Activated CD8-positive, alpha-beta memory T cell treated with anti-CD3 and anti-CD28 coated beads, Interleukin-2, amount 10 ng/mL, durations not matched to agents 7 days and 5 days (primary cell): ENCODE results near the gene CYB5A. TPM values are rescaled to one million over a fixed set of nuclear protein-coding genes. Genes with fewer than 3 reads are reported as not detected.
"Not testable (repeated sequence)": the region's sequence is repeated elsewhere in the genome, so short reads cannot be mapped to it uniquely, and the experiment has no call there.

Experiments
- ATAC-seq: fragments of 150-1000 bp; cut with Tn5 transposase; one replicate; pipeline ENCODE4 v1.10.0; 2021; ENCODE audit warnings: moderate library complexity
- CTCF ChIA-PET: fragments of 350-600 bp; sonication (Branson Sonifier 250); formaldehyde crosslinking; loops from one replicate; lab custom pipeline; 2021; ENCODE audit warnings: antibody characterized with exemption; lab: Charles Lee
- DNase-seq: peaks from one replicate; pipeline ENCODE4 v3.0.0-alpha.2; 2020
- H3K27ac Mint-ChIP-seq: one replicate; pipeline ENCODE4 v1.8.0; 2021; ENCODE audit warnings: mild to moderate bottlenecking, mixed read lengths
- H3K27me3 Mint-ChIP-seq: one replicate; pipeline ENCODE4 v1.8.0; 2021; ENCODE audit warnings: mixed read lengths
- H3K36me3 Mint-ChIP-seq: one replicate; pipeline ENCODE4 v1.8.0; 2021; ENCODE audit warnings: mild to moderate bottlenecking, mixed read lengths
- H3K4me1 Mint-ChIP-seq: one replicate; pipeline ENCODE4 v1.8.0; 2021; ENCODE audit warnings: mixed read lengths
- H3K4me3 Mint-ChIP-seq: one replicate; pipeline ENCODE4 v1.8.0; 2021; ENCODE audit warnings: mild to moderate bottlenecking, moderate library complexity, mixed read lengths
- H3K9me3 Mint-ChIP-seq: one replicate; pipeline ENCODE4 v1.8.0; 2022; ENCODE audit warnings: low read depth, mixed read lengths
- total RNA-seq, 2 experiments: library from RNA; stranded (reverse); gene quantifications; one replicate each; pipeline ENCODE4 v1.2.3, GENCODE V29; 2021

The CYB5A gene
- total RNA-seq, 2 experiments from 2014 or later = 27.1 to 35.6 TPM

DNA sequence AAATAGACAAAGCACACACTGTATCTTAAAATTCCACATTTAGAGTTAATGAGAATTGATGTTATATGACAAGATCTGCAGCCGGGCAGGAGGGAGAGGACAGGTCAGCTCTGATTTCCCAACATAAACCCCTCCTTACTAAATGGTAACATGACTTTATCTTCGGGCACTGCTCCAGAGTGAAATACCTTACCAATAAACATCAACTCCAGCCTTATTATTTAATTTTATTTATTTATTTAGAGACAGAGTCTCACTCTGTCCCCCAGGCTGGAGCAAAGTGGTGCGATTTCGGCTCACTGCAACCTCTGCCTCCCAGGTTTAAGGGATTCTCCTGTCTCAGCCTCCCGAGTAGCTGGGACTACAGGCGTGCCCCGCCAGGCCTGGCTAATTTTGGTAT lies 1.7 kb downstream of the CYB5A start:
- CTCF ChIA-PET = interaction anchor here (0.9 kb wide), 1 partner anchor 52 kb away, joined by 3 read pairs; no protein-coding TSS in a partner anchor
- no peaks in the 10 kb centered on the region for H3K9me3 Mint-ChIP-seq

DNA sequence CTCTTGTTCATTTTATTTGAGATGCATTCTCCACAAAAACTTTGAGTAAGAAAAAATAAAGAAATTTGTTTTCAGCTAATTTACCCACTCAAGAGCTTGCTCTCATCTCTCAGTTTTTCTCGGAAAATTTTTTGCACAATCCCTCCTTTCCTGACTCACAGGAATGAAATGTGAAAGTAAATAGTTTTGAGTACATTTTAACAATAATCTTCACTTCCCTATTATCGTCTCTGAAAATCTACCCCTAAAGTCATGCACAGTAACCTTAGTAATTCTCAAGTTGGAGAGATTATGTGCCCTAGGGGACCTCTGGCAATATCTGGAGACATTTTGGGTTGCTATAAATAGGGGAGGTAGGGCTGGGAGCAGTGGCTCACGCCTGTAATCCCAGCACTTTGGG lies 2.6 kb downstream of the CYB5A start:
- ATAC-seq = no peak
- Mint-ChIP-seq H3K9me3 (no peaks in the 10 kb centered on the region), H3K27me3 (no peaks in the 10 kb centered on the region), H3K36me3 (peaks cover 2% of the 10 kb centered on the region), H3K4me1 (peaks cover 11% of the 10 kb centered on the region), H3K27ac (no peak overlapping the region), H3K4me3 (no peak overlapping the region)
- no peak for DNase-seq
- CTCF ChIA-PET = no interaction called here

More for the DNA sequence above, 1.7 kb downstream of the CYB5A start:
- Mint-ChIP-seq H3K27ac (no peak overlapping the region), H3K36me3 (peaks cover 2% of the 10 kb centered on the region), H3K4me3 (no peak overlapping the region), H3K4me1 (peaks cover 11% of the 10 kb centered on the region), H3K27me3 (no peaks in the 10 kb centered on the region)
- DNase-seq = no peak
- no peak for ATAC-seq

DNA sequence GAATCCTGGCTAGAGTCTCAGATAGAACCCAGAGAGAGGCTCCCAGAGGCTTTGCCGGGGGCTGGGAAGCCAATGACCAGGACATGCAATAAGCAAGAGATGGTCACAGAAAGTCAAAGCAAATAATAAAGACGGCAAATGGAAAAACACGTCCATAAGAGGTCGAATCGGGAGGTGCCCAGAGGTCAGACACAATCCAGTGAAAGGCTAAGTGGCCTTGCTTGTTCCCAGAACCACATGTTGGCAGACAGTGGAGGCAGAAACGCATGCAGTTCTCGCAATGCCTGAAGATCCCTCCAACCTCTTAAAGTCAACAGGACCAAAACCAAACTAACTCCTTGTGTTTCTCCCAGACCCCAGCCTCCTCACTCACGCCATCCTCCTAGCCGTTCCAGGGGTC lies 3.0 kb downstream of the CYB5A start:
- no peaks in the 10 kb centered on the region for H3K27me3 Mint-ChIP-seq
- CTCF ChIA-PET = no interaction called here
- H3K36me3 Mint-ChIP-seq = peaks cover 2% of the 10 kb centered on the region
- ATAC-seq = no peak
- no peak overlapping the region for H3K27ac Mint-ChIP-seq
- no peak for DNase-seq
- H3K9me3 Mint-ChIP-seq = no peaks in the 10 kb centered on the region
- H3K4me1 Mint-ChIP-seq = peaks cover 11% of the 10 kb centered on the region
- no peak overlapping the region for H3K4me3 Mint-ChIP-seq

DNA sequence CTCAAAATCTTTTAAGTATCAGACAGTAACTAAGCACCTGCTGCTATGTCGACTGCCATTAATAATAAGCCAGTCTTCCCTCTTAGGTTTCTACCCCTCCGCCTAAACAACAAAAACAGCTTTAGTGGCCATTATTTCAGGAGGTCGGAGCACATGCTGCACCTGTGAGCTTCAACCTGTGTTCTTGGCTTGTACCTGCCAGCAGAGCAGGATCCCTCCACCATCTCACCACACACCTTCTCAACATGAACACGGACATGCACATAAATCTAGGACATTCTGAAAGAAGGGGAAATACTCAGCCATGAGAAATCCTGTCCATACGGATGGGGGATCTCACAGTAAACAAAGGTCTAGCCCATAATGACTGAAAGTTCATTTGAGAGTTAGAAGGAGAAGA lies 3.7 kb downstream of the CYB5A start:
- DNase-seq = no peak
- CTCF ChIA-PET = no interaction called here
- no peak overlapping the region for H3K27ac Mint-ChIP-seq
- H3K9me3 Mint-ChIP-seq = no peaks in the 10 kb centered on the region
- ATAC-seq = no peak
- peaks cover 2% of the 10 kb centered on the region for H3K36me3 Mint-ChIP-seq
- H3K27me3 Mint-ChIP-seq = no peaks in the 10 kb centered on the region
- no peak overlapping the region for H3K4me3 Mint-ChIP-seq
- H3K4me1 Mint-ChIP-seq = peaks cover 13% of the 10 kb centered on the region

DNA sequence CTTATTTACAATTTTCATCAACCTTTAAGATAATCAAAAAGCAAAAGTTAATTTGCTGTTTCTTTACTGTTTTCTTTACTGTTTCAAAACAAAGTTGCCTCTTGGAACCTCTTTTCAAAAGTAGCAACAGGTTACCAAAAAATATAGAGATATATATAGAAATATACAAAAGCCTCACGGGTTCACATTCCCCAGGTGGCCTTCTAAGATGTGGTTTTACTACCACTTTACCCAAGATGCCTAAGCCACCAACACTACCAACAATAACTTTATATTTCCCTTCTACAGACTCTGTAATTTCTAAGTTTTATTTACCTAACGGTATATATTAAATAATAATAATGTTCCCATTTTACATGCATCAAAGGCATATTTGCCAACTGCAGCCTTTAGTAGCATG lies 4.9 kb downstream of the CYB5A start:
- ATAC-seq = no peak
- H3K4me3 Mint-ChIP-seq = no peak overlapping the region
- no peak for DNase-seq
- no peak overlapping the region for H3K27ac Mint-ChIP-seq
- H3K27me3 Mint-ChIP-seq = no peaks in the 10 kb centered on the region
- peaks cover 16% of the 10 kb centered on the region for H3K4me1 Mint-ChIP-seq
- no peaks in the 10 kb centered on the region for H3K9me3 Mint-ChIP-seq
- H3K36me3 Mint-ChIP-seq = peaks cover 2% of the 10 kb centered on the region
- CTCF ChIA-PET = no interaction called here

DNA sequence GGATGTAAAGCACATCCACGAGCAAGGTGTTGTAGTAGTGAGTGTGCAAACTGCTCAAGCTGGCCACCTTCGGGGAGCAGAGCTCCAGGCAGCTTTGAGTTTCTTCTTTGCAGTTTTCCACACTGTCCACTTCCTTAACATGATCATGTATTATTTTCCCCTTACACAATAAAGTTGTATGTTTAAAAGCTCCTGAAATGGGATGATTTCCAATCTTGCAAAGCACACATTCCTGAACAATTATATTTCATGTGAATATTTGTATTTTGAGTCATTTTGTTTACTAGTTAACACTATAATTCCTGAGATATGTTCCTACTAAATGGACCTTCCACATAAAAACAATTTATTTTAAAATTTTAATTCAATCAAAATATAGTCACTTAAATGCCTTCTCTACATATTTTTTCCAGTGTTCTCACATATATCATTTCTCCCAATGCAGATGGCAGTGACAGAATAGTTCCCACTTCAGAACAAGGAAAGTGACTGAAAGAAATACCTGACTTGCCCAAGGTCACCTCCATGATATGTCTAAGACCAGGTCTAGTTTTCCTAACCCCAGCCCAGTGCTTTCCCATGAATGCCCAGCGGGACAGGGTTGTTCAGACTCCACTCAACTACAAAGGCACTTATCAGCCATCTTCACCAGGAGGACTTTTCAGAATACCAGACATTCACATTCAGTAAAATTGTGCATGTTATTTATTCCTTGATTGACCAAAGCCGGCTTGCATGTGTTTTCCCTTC lies 5.5 kb downstream of the CYB5A start:
- Mint-ChIP-seq H3K4me3 (no peak overlapping the region), H3K4me1 (peaks cover 14% of the 10 kb centered on the region), H3K36me3 (no peaks in the 10 kb centered on the region), H3K9me3 (no peaks in the 10 kb centered on the region), H3K27ac (no peak overlapping the region), H3K27me3 (no peaks in the 10 kb centered on the region)
- ATAC-seq (no peak), DNase-seq (no peak)
- CTCF ChIA-PET = no interaction called here

DNA sequence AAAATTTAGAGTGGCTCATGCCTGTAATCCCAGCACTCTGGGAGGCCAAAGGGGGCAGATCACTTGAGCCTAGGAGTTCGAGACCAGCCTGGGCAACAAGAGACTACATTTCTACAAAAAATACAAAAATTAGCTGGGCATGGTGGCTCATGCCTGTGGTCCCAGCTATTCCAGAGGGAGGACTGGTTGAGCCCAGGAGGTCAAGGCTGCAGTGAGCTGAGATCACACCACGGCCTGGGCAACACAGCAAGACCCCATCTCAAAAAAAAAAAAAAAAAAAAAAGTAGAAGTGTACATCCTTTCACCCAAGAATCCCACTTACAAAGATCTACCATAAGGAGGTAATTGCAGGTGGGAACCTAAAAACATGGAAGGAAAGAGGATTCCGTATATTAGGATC lies 6.2 kb downstream of the CYB5A start:
- H3K9me3 Mint-ChIP-seq, H3K36me3 Mint-ChIP-seq, ATAC-seq, H3K27me3 Mint-ChIP-seq, H3K4me3 Mint-ChIP-seq, CTCF ChIA-PET, H3K27ac Mint-ChIP-seq, DNase-seq: not testable (repeated sequence)
- H3K4me1 Mint-ChIP-seq = peaks cover 14% of the 10 kb centered on the region

DNA sequence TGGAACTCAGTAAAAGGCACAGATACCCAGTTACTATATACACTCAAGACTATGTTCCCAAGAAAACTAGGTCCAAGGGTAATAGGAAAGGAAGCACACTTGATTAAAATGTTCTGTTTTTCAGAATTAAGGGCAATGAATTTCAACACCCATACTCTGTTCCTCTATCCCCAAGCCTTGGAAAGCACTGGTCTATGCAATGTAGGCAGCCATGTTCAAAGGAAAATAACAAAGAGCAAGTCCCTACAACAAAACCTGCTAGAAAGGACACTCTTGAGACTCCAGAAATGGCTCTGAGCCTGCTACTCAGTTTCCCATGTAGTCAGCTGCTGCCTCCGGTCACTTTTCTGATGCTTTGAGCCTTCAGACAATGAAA lies 6.8 kb downstream of the CYB5A start:
- Mint-ChIP-seq H3K4me3 (no peak overlapping the region), H3K4me1 (peaks cover 14% of the 10 kb centered on the region), H3K27ac (no peak overlapping the region), H3K27me3 (no peaks in the 10 kb centered on the region), H3K36me3 (no peaks in the 10 kb centered on the region), H3K9me3 (no peaks in the 10 kb centered on the region)
- no peak for DNase-seq
- no peak for ATAC-seq
- CTCF ChIA-PET = no interaction called here

DNA sequence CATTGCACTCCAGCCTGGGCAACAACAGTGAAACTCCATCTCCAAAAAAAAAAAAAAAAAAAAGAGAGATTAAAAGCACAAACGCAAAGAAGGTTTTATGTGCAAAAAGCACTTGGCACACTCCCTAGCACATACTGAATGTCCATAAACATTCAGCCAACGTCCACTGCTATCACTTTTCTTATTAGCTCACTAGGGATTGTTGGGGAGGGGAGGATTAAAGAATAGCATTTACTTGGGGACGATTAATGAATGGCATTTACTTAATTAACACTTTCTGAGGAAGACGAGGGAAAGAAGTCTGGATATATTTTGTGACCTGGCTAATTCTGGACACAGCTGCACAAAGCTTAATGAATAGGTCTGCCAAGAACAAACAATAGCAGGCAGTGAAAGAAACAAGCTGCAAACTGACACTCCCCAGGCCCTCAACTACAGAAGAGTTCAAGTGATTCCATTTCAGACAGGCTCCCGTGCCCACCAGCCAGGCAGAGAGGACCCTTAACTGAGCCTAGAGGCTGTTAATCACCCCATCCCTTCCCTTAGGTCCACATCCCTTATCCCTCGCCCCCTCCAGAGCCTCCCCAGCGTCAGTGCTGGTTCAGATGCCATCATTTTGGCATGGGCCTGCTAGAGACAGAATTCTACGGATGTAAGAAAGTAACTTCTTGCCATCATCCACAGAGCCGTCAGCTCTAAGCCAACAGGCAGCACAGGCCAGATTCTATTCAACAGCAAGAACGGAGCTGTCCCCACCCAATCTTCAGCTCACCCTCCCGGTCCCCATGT lies 7.4 kb downstream of the CYB5A start:
- Mint-ChIP-seq H3K27me3 (no peaks in the 10 kb centered on the region), H3K4me3 (no peak overlapping the region), H3K4me1 (peaks cover 14% of the 10 kb centered on the region), H3K36me3 (no peaks in the 10 kb centered on the region), H3K27ac (no peak overlapping the region), H3K9me3 (no peaks in the 10 kb centered on the region)
- ATAC-seq (no peak), DNase-seq (no peak)
- CTCF ChIA-PET = no interaction called here

DNA sequence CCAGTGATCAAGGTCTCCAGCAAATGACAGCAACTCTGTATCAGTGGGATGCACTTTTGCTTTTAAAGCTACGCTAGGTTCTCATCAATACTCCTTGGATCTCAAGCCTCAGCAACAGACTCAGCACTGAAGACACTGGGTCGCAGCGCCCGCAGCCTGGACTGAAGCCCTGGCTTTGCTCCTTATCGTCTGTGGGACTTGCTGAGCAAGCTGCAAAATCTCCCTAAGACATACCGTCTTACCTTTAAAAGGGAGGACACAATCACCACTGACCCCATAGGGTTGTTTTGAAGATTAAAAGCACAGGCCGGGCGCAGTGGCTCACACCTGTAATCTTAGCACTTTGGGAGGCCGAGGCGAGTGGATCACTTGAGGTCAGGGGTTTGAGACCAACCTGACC lies 8.1 kb downstream of the CYB5A start:
- Mint-ChIP-seq H3K36me3 (no peaks in the 10 kb centered on the region), H3K27ac (no peak overlapping the region), H3K9me3 (no peaks in the 10 kb centered on the region), H3K4me1 (peaks cover 14% of the 10 kb centered on the region), H3K4me3 (no peak overlapping the region), H3K27me3 (no peaks in the 10 kb centered on the region)
- CTCF ChIA-PET = no interaction called here
- ATAC-seq (no peak), DNase-seq (no peak)

DNA sequence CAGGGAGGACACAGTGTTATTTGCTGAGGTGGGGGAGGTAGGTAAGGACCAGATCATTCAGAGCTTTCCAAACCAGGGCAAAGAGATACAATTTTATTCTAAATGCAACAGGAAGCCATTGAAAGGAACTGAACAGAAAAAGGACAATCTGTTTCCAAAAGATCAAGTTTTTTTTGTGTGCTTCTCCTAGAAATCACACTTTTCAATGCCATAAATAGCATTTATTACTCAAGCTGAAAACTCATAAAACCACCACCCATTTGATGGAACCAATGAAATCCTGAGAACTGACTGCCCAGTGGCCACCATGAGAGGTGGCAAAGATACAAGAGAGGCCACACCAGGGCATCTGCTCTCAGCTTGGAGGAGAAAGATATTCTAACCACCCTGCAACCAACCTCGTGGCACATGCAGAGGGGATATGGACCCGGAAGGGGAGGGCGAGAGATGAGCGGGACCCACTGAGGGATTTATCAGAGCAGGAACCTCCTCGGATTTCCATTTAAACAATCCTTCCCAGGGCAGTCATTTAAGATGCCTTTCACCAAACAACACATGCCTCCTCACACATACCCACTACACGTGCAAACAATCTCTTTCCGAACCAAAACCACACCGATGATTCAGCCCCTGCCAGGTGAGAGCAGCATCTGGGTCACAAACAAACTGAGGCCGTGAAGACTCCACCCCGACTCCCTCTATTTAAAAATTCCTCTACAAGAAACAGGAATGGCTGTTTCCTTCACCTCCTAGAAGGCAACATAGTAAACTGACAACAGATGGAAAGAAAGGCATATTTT lies 8.8 kb downstream of the CYB5A start:
- Mint-ChIP-seq H3K4me3 (no peak overlapping the region), H3K4me1 (peaks cover 14% of the 10 kb centered on the region), H3K27ac (no peak overlapping the region), H3K9me3 (no peaks in the 10 kb centered on the region), H3K27me3 (no peaks in the 10 kb centered on the region), H3K36me3 (no peaks in the 10 kb centered on the region)
- no peak for ATAC-seq
- CTCF ChIA-PET = no interaction called here
- DNase-seq = no peak

DNA sequence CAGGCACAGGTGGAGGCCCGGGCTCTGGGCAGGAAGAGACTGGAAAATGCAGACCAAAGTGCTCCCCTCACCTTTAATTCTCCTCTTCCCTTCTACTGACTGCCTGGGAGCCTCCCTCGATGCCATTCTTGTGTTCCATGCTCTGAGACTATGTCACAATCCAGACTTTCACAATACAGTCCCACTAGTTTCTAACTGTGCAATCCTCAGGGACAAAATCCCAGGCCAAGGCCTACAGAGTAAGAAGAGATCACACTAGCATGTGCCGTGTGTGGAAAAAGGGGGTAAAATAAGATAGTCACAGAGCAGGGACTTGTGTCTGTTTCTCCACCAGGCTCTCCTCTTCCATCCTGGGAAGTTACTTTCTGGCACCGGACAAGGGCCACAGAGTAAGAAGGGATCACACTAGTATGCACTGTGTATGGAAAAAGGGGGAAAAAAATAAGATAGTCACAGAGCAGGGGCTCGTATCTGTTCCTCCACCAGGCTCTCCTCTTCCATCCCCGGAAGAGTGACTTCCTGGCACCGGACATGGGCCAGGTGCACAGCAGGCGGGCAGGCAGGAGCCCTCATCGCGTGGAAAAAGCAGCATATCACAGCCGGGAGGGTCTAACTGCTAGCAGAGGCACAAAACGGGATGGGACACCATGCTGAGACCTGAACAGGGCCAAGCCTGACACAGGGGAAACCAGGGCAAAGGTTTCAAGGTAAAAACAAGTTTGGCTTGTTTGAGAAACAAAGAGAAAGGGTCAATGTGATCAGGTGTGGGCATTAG lies 9.6 kb downstream of the CYB5A start:
- no peak overlapping the region for H3K4me3 Mint-ChIP-seq
- no peak for DNase-seq
- no peaks in the 10 kb centered on the region for H3K36me3 Mint-ChIP-seq
- H3K27me3 Mint-ChIP-seq = no peaks in the 10 kb centered on the region
- no peak for ATAC-seq
- H3K4me1 Mint-ChIP-seq = peaks cover 14% of the 10 kb centered on the region
- H3K9me3 Mint-ChIP-seq = no peaks in the 10 kb centered on the region
- no peak overlapping the region for H3K27ac Mint-ChIP-seq
- CTCF ChIA-PET = no interaction called here
